Esophagus muscularis mucosa (tissue), 4 donors: ENCODE results near the gene DEPDC1B.

Experiments
- CTCF ChIP-seq, 3 experiments: fragments of 200-600 bp in 2 of 3; fragments of 450-650 bp in 1 of 3; sonication (generic) in 2 of 3; IDR thresholded peaks; one replicate each; pipeline ENCODE4 v1.5.1; 2017 to 2019; ENCODE audit warnings: antibody characterized with exemption in 3 of 3, mild to moderate bottlenecking in 2 of 3, moderate library complexity in 1 of 3
- EP300 ChIP-seq: sonication (generic); formaldehyde crosslinking; IDR thresholded peaks from one replicate; pipeline ENCODE4 v1.6.1; 2017; ENCODE audit warnings: antibody characterized with exemption
- POLR2A ChIP-seq: fragments of 450-650 bp; IDR thresholded peaks from one replicate; pipeline ENCODE4 v1.6.1; 2017; ENCODE audit warnings: antibody characterized with exemption, moderate library complexity, mild to moderate bottlenecking, low read depth
- POLR2AphosphoS5 ChIP-seq, 2 donors: sonication (generic); formaldehyde crosslinking; IDR thresholded peaks; one replicate each; pipeline ENCODE4 v1.6.1; 2017; ENCODE audit warnings: antibody characterized with exemption in 2 of 2

GRCh38 chr5:60679816-60680215, 20.1 kb downstream of the DEPDC1B start:
- TF ChIP-seq CTCF (IDR thresholded peaks at IDR 0.05) (no peak), POLR2A (no peak), EP300 (no peak), POLR2AphosphoS5 (IDR thresholded peaks at IDR 0.05) (no peak)
